H1 (cell line): ENCODE measurements around the gene PRKN. TPM values are rescaled to one million over a fixed set of nuclear protein-coding genes. Genes with fewer than 3 reads are reported as not detected.

ENCODE experiments used
- CTCF ChIA-PET: fragments of 300-600 bp; sonication (Branson Sonifier 250); formaldehyde crosslinking; loops from one replicate; lab custom pipeline; 2021; ENCODE audit not compliant: partially characterized antibody; lab: Charles Lee
- POLR2A ChIA-PET: fragments of 300-600 bp; sonication (Branson Sonifier 250); formaldehyde crosslinking; loops from one replicate; lab custom pipeline; 2021; ENCODE audit warnings: inconsistent platforms; ENCODE audit not compliant: partially characterized antibody; lab: Charles Lee
- DNase-seq, 2 experiments: peaks; one replicate each; pipeline versions ENCODE4 v3.0.0 to v3.0.0-alpha.2; 2010 to 2022; ENCODE audit warnings: low spot score in 2 of 2, low read depth in 1 of 2, mixed read lengths in 1 of 2
- FAIRE-seq: peaks from 2 replicates; lab custom pipeline; 2011; peaks lifted over from hg19 to GRCh38; lab: Jason Lieb, UNC
- H2AFZ ChIP-seq: 2 replicates; pipeline ENCODE4 v1.8.1; 2012; ENCODE audit warnings: low read length, inconsistent platforms
- H2AK5ac ChIP-seq: 2 replicates; pipeline ENCODE4 v1.6.1; 2013; ENCODE audit warnings: low read depth, low read length
- H2BK120ac ChIP-seq: replicated peaks from 2 replicates; pipeline ENCODE3; 2013; ENCODE audit warnings: low read depth, low read length, inconsistent platforms
- H2BK12ac ChIP-seq: 2 replicates; pipeline ENCODE4 v1.6.1; 2013; ENCODE audit warnings: low read depth, low read length
- H2BK15ac ChIP-seq: 2 replicates; pipeline ENCODE4 v1.6.1; 2013; ENCODE audit warnings: low read length
- H2BK20ac ChIP-seq: 2 replicates; pipeline ENCODE4 v1.6.1; 2013; ENCODE audit warnings: low read length
- H2BK5ac ChIP-seq: 2 replicates; pipeline ENCODE4 v1.6.1; 2013; ENCODE audit warnings: low read depth, low read length
- H3K14ac ChIP-seq: 2 replicates; pipeline ENCODE4 v1.6.1; 2013; ENCODE audit warnings: inconsistent platforms; ENCODE audit not compliant: insufficient read length
- H3K18ac ChIP-seq: 2 replicates; pipeline ENCODE4 v1.6.1; 2013; ENCODE audit warnings: low read length; ENCODE audit errors: extremely low read depth
- H3K23ac ChIP-seq: 2 replicates; pipeline ENCODE4 v1.6.1; 2013; ENCODE audit warnings: inconsistent platforms; ENCODE audit not compliant: insufficient read length
- H3K23me2 ChIP-seq: 2 replicates; pipeline ENCODE4 v1.6.1; 2013; ENCODE audit warnings: low read depth, low read length
- H3K27ac ChIP-seq: 2 replicates; pipeline ENCODE4 v1.6.1; 2011; ENCODE audit warnings: low read depth, low read length, inconsistent platforms
- H3K27me3 ChIP-seq, 4 experiments: replicated peaks in 1 of 4; 1 replicate in 1 of 4; 2 replicates in 3 of 4; pipeline versions ENCODE4 v1.6.1 to v1.8.1; 2011 to 2013; ENCODE audit warnings: low read length in 3 of 4, mild to moderate bottlenecking in 3 of 4, inconsistent platforms in 2 of 4, mixed read lengths in 2 of 4, moderate library complexity in 1 of 4; ENCODE audit not compliant: control insufficient read depth in 3 of 4, insufficient read depth in 3 of 4; ENCODE audit errors: extremely low read depth in 1 of 4
- H3K36me3 ChIP-seq, 4 experiments: 2 replicates each; pipeline versions ENCODE4 v1.6.1 to v1.8.1; 2011 to 2013; ENCODE audit warnings: mild to moderate bottlenecking in 4 of 4, low read length in 3 of 4, moderate library complexity in 2 of 4, control low read depth in 1 of 4, inconsistent platforms in 1 of 4; ENCODE audit not compliant: insufficient read depth in 4 of 4, control insufficient read depth in 2 of 4
- H3K4ac ChIP-seq: replicated peaks from 2 replicates; pipeline ENCODE3; 2013; ENCODE audit warnings: low read length, low read depth, mixed read lengths, inconsistent platforms; ENCODE audit not compliant: insufficient read length
- H3K4me1 ChIP-seq, 4 experiments: replicated peaks in 1 of 4; 1 replicate in 1 of 4; 2 replicates in 3 of 4; pipeline versions ENCODE4 v1.6.1 to v1.8.1; 2011 to 2013; ENCODE audit warnings: low read length in 3 of 4, inconsistent platforms in 2 of 4, mixed read lengths in 1 of 4; ENCODE audit not compliant: insufficient read depth in 4 of 4, control insufficient read depth in 3 of 4
- H3K4me2 ChIP-seq, 2 experiments: 2 replicates each; pipeline versions ENCODE4 v1.6.1 to v1.8.1; 2011 to 2013; ENCODE audit warnings: low read depth in 2 of 2, low read length in 2 of 2, control low read depth in 1 of 2, inconsistent platforms in 1 of 2, mild to moderate bottlenecking in 1 of 2; ENCODE audit not compliant: insufficient read depth in 1 of 2
- H3K4me3 ChIP-seq, 4 experiments: fragments of 200-600, 300-600 bp in 1 of 4; sonication (generic), shearing (Covaris generic), sonication (Bioruptor Twin) in 1 of 4; 2 replicates each; pipeline versions ENCODE4 v1.5.1 to v1.8.1; 2011 to 2016; ENCODE audit warnings: low read length in 4 of 4, low read depth in 3 of 4, control low read depth in 2 of 4, inconsistent platforms in 2 of 4, mild to moderate bottlenecking in 2 of 4, mixed read lengths in 1 of 4, moderate library complexity in 1 of 4; ENCODE audit not compliant: insufficient read depth in 2 of 4; ENCODE audit errors: extremely low read depth in 1 of 4
- H3K56ac ChIP-seq: replicated peaks from 2 replicates; pipeline ENCODE3; 2013; ENCODE audit warnings: low read depth, mild to moderate bottlenecking, mixed read lengths, low read length, inconsistent platforms; ENCODE audit not compliant: insufficient read length
- H3K79me1 ChIP-seq: 2 replicates; pipeline ENCODE4 v1.6.1; 2013; ENCODE audit warnings: low read depth, low read length, control low read depth
- H3K79me2 ChIP-seq, 2 experiments: 2 replicates each; pipeline versions ENCODE4 v1.6.1 to v1.8.1; 2012 to 2013; ENCODE audit warnings: low read length in 2 of 2, mild to moderate bottlenecking in 2 of 2, inconsistent platforms in 1 of 2; ENCODE audit not compliant: insufficient read depth in 2 of 2, control insufficient read depth in 1 of 2
- H3K9ac ChIP-seq, 4 experiments: replicated peaks in 1 of 4; 1 replicate in 1 of 4; 2 replicates in 3 of 4; pipeline versions ENCODE4 v1.6.1 to v1.8.1; 2011 to 2013; ENCODE audit warnings: low read depth in 3 of 4, low read length in 3 of 4, control low read depth in 2 of 4, mild to moderate bottlenecking in 2 of 4, moderate library complexity in 2 of 4, inconsistent platforms in 1 of 4; ENCODE audit errors: extremely low read depth in 1 of 4
- H3K9me3 ChIP-seq, 2 experiments: 2 replicates each; pipeline versions ENCODE4 v1.6.1 to v1.8.1; 2012 to 2013; ENCODE audit warnings: mild to moderate bottlenecking in 2 of 2, moderate library complexity in 2 of 2, control low read depth in 1 of 2, inconsistent platforms in 1 of 2, low read depth in 1 of 2, low read length in 1 of 2, mixed read lengths in 1 of 2; ENCODE audit not compliant: insufficient read depth in 2 of 2
- H4K20me1 ChIP-seq, 2 experiments: replicated peaks in 1 of 2; 2 replicates each; pipeline versions ENCODE3 to v1.8.1; 2011 to 2013; ENCODE audit warnings: inconsistent platforms in 2 of 2, low read length in 2 of 2, mild to moderate bottlenecking in 1 of 2; ENCODE audit not compliant: insufficient read depth in 2 of 2, control insufficient read depth in 1 of 2
- H4K5ac ChIP-seq: 2 replicates; pipeline ENCODE4 v1.6.1; 2013; ENCODE audit warnings: low read length, low read depth, mixed read lengths, inconsistent platforms; ENCODE audit not compliant: insufficient read length
- H4K8ac ChIP-seq: 2 replicates; pipeline ENCODE4 v1.8.0; 2013; ENCODE audit warnings: mild to moderate bottlenecking, moderate library complexity, low read length, inconsistent platforms; ENCODE audit not compliant: insufficient read depth; ENCODE audit errors: extremely low read depth
- H4K91ac ChIP-seq: replicated peaks from 2 replicates; pipeline ENCODE3; 2013; ENCODE audit warnings: low read length, mixed read lengths, inconsistent platforms; ENCODE audit not compliant: insufficient read length
- BCL11A ChIP-seq, 2 experiments: IDR thresholded peaks; one replicate each; pipeline ENCODE4 v1.6.1; 2011; ENCODE audit warnings: low read depth in 2 of 2, low read length in 2 of 2, mild to moderate bottlenecking in 2 of 2
- CBX5 ChIP-seq: fragments of 300-800, 300-1000 bp; sonication (generic); IDR thresholded peaks from 2 replicates; pipeline ENCODE4 v1.7.1; 2016; ENCODE audit warnings: antibody characterized with exemption, low read length, low read depth
- EGR1 ChIP-seq: IDR thresholded peaks from 2 replicates; pipeline ENCODE4 v1.6.1; 2011; ENCODE audit warnings: low read depth, low read length, borderline replicate concordance
- GTF2F1 ChIP-seq: IDR thresholded peaks from 2 replicates; pipeline ENCODE4 v1.6.1; 2012; ENCODE audit warnings: low read depth, low read length, improper control_type of control experiment, borderline replicate concordance
- NANOG ChIP-seq: IDR thresholded peaks from 2 replicates; pipeline ENCODE4 v1.6.1; 2011; ENCODE audit warnings: low read length, low read depth, mild to moderate bottlenecking, inconsistent platforms; ENCODE audit not compliant: insufficient read depth, poor library complexity, severe bottlenecking
- RFX5 ChIP-seq: IDR thresholded peaks from 2 replicates; pipeline ENCODE4 v1.6.1; 2011; ENCODE audit warnings: low read depth, low read length, improper control_type of control experiment, borderline replicate concordance
- SIRT6 ChIP-seq: IDR thresholded peaks from one replicate; pipeline ENCODE4 v1.7.1; 2012; ENCODE audit warnings: low read length, inconsistent platforms
- TAF1 ChIP-seq: IDR thresholded peaks from 2 replicates; pipeline ENCODE4 v1.6.1; 2011; ENCODE audit warnings: mild to moderate bottlenecking, low read depth, low read length
- TBP ChIP-seq: IDR thresholded peaks from 2 replicates; pipeline ENCODE4 v1.6.1; 2011; ENCODE audit warnings: low read depth, low read length, improper control_type of control experiment
- WGBS, 2 experiments: shearing (Covaris generic) in 1 of 2; methylation state at CpG; one replicate each; pipeline versions ENCODE4 v1.1.6 to v1.1.7; 2013 to 2015; ENCODE audit warnings: low lambda C conversion rate in 2 of 2, mixed read lengths in 2 of 2, inconsistent platforms in 1 of 2, low coverage in 1 of 2, missing lambda C conversion rate in 1 of 2; ENCODE audit not compliant: insufficient replicate concordance in 2 of 2, insufficient coverage in 1 of 2, insufficient read length in 1 of 2; ENCODE audit errors: extremely low coverage in 1 of 2, missing lambda C conversion rate in 1 of 2; 5-methylcytosine and 5-hydroxymethylcytosine counted together
- polyA plus RNA-seq, 7 experiments: library from polyadenylated mRNA; depleted of rRNA in 3 of 7; stranded (reverse) in 5 of 7; unstranded in 2 of 7; fragments of >200 nt in 5 of 7; fragments of 200-250 nt in 2 of 7; gene quantifications; 1 replicate in 5 of 7; 2 replicates in 1 of 7; 4 replicates in 1 of 7; pipeline versions ENCODE4 v1.2.1 to v1.2.3, GENCODE V29; 2011 to 2013; ENCODE audit warnings: missing spikeins in 2 of 7, mixed read lengths in 2 of 7
- total RNA-seq: library from RNA; stranded (reverse); fragmentation: NEBNext Ultra II Directional; extraction: Animal tissue kit (Norgen Biotek cat#: 25700); gene quantifications from 2 replicates; pipeline ENCODE4 v1.2.1, GENCODE V29; 2021
- TF ChIP-seq, protein P1 (sequence below): IDR thresholded peaks from 2 replicates; pipeline ENCODE4 v1.6.1; 2012; ENCODE audit warnings: inconsistent platforms

Gene PRKN
- total and polyA plus RNA-seq, 2 of the 8 experiments (the other 6 are each of a cell fraction or from before 2014, with no cell fraction given), result 0.13 to 0.29 TPM

DNA sequence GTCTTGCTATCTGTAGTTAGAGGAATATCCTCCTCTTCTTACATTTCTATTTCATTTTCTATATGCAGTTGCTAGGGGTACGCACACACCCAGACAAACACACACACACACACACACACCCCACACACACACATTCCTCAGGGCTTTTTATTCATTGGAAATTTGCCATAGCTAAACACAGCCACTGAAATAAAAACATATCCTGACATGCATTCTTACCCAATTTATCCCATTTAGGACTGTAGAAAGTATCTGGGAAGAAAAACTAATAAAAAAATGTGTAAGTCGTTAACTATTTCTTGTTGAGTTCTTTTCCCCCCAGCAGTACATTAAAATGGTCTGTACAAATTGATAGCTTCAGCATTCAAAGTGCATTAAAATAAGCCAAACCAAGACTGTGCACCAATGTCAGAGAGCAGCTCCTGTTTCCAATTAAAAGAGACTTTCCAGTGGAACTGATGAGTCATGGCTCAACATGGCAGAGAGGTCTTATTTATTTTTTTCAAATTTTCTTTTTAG, 1095.8 kb downstream of the PRKN start:
- H2BK5ac ChIP-seq, result no peak overlapping the region
- H3K14ac ChIP-seq, result no peak overlapping the region
- no peak overlapping the region for H4K5ac ChIP-seq
- no peak overlapping the region for H3K27ac ChIP-seq
- no peaks in the 10 kb centered on the region for H3K79me2 ChIP-seq
- peaks cover 0 to 1% (median 0%) of the 10 kb centered on the region in 4 experiments; a peak in 1 of 7 replicates for H3K27me3 ChIP-seq
- DNase-seq (no peak), FAIRE-seq (no peak)
- no peak overlapping the region for H2AK5ac ChIP-seq
- no peaks in the 10 kb centered on the region for H3K79me1 ChIP-seq
- H4K91ac ChIP-seq, result no peak overlapping the region
- TF ChIP-seq TAF1 (no peak), BCL11A (IDR thresholded peaks at IDR 0.05; ENCODE audit: low read depth in 2 of 2, low read length in 2 of 2) (no peak), TBP (no peak), EGR1 (no peak), RFX5 (no peak), SIRT6 (no peak), GTF2F1 (no peak), CBX5 (no peak), NANOG (no peak)
- TF ChIP-seq, protein P1, sequence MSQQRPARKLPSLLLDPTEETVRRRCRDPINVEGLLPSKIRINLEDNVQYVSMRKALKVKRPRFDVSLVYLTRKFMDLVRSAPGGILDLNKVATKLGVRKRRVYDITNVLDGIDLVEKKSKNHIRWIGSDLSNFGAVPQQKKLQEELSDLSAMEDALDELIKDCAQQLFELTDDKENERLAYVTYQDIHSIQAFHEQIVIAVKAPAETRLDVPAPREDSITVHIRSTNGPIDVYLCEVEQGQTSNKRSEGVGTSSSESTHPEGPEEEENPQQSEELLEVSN, result no peak
- H4K8ac ChIP-seq, result no peak overlapping the region
- H3K4me1 ChIP-seq, result no peaks in the 10 kb centered on the region
- no peak overlapping the region for H3K18ac ChIP-seq
- H3K4ac ChIP-seq, result no peak overlapping the region
- WGBS, 2 experiments, result 59% methylated on average over 2 of the region's 2 CpGs; no CpG with 5 or more reads in 1 of the 2 experiments
- peaks cover 3% of the 10 kb centered on the region in 2 experiments; a peak in 2 of 4 replicates for H3K9me3 ChIP-seq
- no peaks in the 10 kb centered on the region for H3K23me2 ChIP-seq
- H3K4me2 ChIP-seq, result no peak overlapping the region
- no peaks in the 10 kb centered on the region; a peak in 1 of 8 replicates for H3K36me3 ChIP-seq
- no peak overlapping the region for H3K4me3 ChIP-seq
- no peak overlapping the region for H2BK15ac ChIP-seq
- no peaks in the 10 kb centered on the region for H4K20me1 ChIP-seq
- ChIA-PET CTCF (no interaction called here), POLR2A (no interaction called here)
- no peak overlapping the region for H3K56ac ChIP-seq
- H2AFZ ChIP-seq, result no peak overlapping the region
- H3K23ac ChIP-seq, result no peak overlapping the region
- no peak overlapping the region for H2BK12ac ChIP-seq
- H2BK120ac ChIP-seq, result no peak overlapping the region
- no peak overlapping the region for H2BK20ac ChIP-seq
- H3K9ac ChIP-seq, result no peak overlapping the region
